Activated CD8-positive, alpha-beta memory T cell treated with anti-CD3 and anti-CD28 coated beads for 48 hours (primary cell): ENCODE data around the gene CASP3.
"Not testable (repeated sequence)": the region's sequence is repeated elsewhere in the genome, so short reads cannot be mapped to it uniquely, and the experiment has no call there.

Source experiments
- DNase-seq, 3 experiments: peaks; one replicate each; pipeline ENCODE4 v3.0.0-alpha.2; 2020; ENCODE audit warnings: low read depth in 2 of 3, low spot score in 2 of 3

CASP3 gene

GRCh38 chr4:184636144-184636543 is 13.1 kb downstream of the CASP3 start:
- no peak for DNase-seq

GRCh38 chr4:184635381-184635780 is 13.9 kb downstream of the CASP3 start:
- no peak for DNase-seq

DNA sequence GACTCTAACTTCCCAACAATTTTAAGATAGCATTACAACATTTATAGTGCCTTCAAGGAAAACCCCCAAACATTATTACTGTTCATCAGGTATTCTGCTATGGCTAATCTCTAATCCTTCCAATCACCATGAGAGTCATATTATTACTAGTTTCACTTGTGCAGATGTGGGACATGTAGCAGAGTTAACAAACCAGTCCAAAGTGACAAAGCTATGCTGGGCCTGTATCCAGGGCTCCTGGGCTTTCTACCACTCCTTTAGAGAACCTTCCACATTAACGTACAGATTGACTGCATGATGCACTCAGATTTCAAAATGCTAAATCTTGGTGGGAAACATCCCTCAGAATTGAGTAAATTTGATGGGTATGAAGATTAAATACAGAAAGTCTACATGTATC is 16.4 kb downstream of the CASP3 start:
- no peak for DNase-seq

GRCh38 chr4:184628103-184628502 is 21.1 kb downstream of the CASP3 start:
- DNase-seq: no peak

DNA sequence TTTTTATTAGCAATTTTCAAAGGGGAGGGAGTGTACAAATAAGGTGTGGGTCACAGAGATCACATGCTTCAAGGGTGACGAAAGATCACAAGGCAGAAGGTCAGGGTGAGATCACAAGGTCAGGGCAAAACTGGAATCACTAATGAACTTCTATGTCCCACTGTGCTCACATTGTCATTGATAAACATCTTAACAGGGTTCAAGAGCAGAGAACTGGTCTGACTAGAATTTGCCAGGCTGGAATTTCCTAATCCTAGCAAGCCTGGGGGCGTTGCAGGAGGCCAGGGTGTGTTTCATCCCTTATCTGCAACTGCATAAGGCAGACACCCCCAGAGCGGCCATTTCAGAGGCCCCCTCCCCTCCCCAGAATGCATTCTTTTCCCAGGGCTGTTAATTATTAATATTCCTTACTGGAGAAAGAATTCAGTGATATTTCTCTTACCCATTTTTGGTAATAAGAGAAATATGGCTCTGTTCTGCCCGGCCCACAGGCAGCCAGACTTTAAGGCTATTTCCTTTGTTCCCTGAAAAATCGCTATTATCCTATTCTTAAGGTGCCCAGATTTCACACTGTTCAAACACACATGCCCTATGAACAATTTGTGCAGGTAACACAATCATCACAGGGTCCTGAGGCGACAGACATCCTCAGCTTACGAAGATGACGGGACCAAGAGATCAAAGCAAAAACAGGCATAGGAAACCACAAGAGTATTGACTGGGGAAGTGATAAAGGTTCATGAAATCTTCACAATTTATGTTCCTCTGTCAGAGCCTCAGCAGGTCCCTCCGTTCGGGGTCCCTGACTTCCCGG is 23.3 kb downstream of the CASP3 start:
- not testable (repeated sequence) for DNase-seq

DNA sequence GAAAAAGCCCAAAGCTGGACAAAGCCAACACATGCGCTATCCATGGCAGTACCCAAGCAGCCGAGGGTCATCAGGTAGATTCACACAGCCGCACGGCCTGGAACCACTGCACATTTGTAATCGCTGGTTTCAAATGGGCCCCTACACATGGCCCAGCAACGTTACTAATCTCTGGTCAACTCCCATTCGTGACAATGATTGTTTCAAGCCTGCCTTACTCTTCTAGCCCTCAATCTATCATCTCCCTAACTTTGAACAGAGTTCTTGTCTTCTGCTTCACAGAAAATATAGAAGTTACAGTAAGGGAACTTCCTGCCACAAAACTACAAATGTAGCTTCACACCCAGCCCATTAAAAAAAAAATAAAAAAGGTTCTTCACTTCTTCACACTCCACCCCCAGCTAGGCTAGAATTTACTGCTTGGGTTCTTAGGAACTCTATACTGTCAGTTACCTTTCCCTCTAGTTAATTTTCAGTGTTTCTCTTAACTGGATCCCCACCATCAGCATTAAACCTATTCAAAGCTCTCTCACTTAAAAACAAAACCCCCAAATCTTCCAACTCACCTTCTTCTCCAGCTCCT is 24.2 kb downstream of the CASP3 start:
- DNase-seq: no peak

GRCh38 chr4:184624504-184624903 is 24.7 kb downstream of the CASP3 start:
- DNase-seq: not testable (repeated sequence)

DNA sequence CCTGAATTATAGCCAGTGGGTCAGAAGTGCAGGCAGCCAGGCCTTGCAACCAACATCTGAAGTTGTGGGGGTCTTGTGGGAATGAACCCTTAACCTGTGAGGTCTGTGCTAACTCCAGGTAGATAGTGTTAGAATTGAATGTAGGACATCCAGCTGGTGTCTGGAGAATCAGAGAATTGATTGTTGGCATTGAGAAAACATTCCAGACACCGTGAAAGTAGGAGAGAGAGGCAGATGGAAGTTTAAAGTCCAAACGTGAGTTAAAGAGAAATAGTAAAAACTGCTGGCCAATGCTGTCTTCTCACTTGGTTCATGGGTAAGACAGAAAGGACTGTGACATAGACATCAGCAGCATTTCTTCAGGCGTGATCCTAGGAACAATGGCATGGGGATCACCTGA is 27.7 kb downstream of the CASP3 start:
- DNase-seq: no peak

DNA sequence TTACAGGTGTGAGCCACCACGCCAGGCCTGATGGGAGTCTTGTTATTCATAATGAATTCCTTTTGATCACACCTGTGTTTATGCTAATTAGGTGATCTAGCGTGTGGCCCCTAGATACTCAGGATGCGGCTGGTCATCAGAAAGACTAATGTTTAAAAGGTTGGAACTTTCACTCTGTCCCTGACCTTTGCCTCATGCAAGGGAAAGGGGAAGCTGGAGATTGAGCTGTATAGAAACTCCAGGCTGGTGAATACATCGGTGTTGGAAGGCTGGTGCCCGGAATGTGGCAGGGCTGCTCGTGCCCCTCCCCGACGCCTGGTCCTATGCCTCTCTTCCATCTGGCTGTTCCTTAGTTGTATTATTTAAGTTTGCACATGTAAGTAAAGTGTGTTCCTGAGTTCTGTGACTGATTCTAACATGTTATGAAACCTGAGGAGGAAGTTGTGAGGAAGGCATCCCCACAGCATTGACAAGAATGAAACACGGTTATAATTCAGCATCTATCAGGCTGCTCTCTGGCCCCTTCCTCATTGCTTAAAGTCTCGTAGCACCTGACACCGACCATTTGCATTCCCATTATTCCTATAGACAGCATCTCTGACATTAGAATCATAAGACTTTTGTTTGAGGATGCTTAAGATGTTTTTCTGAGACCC is 28.9 kb downstream of the CASP3 start:
- DNase-seq: no peak

- DNase-seq: no peak
These were observed 31.5 kb downstream of the CASP3 start for GRCh38 chr4:184617600-184618196.

GRCh38 chr4:184616633-184617551 is 32.4 kb downstream of the CASP3 start:
- DNase-seq: no peak

GRCh38 chr4:184616168-184616567 is 33.1 kb downstream of the CASP3 start:
- DNase-seq: not testable (repeated sequence)

DNA sequence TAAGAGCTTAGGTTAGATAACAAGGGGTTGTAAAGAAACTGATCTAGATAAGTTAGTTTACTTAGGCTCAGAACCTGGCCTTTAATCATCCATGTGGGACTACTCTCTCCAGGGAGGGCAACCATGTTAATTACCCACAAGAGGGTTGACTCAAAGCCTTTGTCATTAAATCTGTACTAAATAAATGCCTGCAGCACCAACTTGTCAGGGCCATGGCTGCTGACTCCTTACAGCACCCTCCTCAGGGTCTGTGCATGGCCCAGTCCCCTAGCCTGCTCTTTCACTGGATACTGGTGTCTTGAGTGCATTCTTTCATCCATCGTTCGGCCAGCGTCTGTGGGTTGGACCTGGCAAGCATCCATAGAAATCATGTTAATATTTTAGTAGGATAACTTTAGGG is 34.7 kb downstream of the CASP3 start:
- DNase-seq: no peak

DNA sequence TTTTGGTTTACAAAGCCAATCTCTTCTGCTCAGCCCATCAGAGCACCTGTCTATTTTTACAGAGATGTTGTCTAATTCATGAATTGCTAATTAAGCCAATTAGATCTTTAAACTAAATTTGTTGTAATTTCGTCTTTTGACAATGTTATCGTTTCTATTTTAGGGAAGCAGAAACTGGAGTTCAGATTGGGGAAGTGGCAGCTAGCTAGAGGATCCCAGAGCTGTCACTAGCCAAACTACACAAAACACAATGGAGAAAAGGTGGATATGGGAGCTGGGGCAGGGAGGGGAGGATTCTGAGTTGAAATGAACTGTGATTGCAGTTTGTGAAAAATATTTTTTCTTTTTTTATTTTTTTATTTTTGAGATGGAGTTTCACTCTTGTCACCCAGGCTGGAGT is 35.8 kb downstream of the CASP3 start:
- DNase-seq: no peak

DNA sequence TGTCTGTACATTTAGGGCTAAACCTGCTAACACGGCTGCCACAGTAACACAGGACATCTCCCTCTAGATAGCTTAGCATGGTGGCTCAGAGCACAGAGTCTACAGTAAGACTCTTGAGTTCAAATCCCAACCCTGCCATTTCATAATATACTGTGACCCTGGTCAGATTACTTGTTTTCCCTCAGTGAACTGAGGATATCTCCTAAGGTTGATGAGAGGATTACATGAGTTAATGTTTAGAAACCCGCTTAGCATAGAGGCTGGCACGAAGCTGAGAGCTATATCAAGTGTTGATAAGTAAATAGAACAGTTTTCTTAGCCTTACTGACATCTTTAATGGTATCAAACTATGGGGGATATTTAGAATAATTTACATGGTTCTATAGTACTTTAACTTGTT is 37.2 kb downstream of the CASP3 start:
- DNase-seq: no peak

GRCh38 chr4:184607429-184607828 is 41.8 kb downstream of the CASP3 start:
- DNase-seq: not testable (repeated sequence)

- not testable (repeated sequence) for DNase-seq
These were observed 46.4 kb downstream of the CASP3 start for GRCh38 chr4:184602857-184603256.

- not testable (repeated sequence) for DNase-seq
These were observed 48.3 kb downstream of the CASP3 start for GRCh38 chr4:184600982-184601381.

DNA sequence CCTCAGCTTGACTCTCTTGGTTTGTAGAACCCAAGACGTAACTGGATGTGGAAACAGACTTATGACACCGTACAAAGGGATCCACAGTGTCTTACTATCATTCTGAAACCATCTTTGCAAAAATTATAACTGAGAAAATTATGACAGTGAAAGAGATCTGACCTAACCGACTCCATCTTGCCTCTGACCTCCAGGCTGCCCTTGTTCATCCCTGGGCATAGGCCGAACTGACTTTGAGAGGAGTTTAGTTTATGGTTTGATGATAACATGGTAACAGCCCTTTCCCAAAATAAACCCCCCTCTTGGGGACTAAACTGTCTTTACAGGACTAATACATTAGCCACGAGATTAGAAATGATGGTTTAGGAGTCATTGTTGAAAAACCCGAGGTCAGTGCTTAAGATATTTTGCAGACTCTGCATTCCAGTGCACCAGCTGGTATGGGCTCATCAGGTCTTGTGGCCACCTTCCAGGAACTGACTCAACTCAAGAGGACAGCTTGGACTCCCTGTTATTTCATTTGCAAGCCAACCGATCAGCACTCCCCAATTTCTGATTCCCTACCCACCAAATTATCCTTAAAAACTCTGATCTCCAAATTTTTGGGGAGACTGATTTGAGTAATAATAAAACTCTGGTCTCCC is 49.6 kb downstream of the CASP3 start:
- no peak for DNase-seq

DNA sequence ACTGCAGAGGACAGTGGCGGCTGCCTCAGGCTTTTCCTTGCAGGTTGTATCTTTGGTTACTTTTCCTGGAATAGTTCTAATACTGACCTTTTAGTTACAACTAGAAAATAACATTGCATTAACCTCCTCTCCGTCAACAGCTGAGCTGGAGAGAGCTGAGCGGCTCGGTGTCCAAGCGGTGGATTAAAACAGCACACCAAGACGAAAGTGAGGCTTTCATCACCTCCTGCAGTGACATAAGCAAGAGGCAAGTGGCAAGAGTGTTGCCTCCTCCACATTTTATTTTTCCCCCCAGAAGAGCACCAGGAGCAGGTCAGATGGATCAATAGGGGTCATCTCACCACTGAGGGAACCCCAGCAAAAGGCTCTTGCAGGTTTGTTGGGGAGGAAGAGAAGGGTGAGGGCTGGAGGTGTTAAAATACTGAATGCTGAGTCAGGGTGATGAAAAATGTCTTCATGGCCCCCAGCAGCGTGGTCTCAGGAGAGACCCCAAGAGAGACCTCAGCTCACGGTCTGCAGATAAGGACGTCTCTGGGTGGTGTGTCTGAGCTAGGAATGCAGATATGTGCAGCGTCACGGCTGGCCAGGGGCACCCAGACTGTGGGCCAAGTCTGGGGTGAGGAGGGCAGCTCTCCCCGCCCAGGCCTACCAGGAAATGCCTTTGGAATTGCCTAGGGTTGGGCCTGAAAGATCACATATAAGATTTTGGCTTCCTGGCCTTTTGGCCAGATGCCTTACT is 50.3 kb downstream of the CASP3 start:
- no peak for DNase-seq
